Measurements from ENCODE around the gene C4orf36. TPM values are rescaled to one million over a fixed set of nuclear protein-coding genes. Genes with fewer than 3 reads are reported as not detected.
A peak's percentile ranks its signal among the peaks of the same experiment; 100 is the strongest.

Gene C4orf36
- total and polyA plus RNA-seq, 4 experiments from 2014 or later: 0.70 TPM; not detected in 3

DNA sequence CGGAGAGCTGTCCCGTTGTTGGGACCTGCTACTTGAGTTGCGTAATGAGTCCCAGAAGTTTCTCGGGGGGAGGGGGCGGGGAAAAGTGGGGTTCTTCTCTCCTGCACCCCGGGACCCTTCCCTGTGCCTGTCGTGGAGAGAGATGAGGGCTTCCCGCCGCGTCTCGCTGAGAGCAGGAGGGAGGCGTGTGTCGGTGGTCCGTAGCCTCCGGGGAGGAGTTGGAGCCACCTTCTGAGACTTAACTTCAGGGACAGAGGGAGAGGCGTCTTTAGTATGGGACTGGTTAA, 43.3 kb upstream of the C4orf36 start:
- H3K27ac Mint-ChIP-seq: peak overlapping the region; percentile 94 to 98 (median 97)

DNA sequence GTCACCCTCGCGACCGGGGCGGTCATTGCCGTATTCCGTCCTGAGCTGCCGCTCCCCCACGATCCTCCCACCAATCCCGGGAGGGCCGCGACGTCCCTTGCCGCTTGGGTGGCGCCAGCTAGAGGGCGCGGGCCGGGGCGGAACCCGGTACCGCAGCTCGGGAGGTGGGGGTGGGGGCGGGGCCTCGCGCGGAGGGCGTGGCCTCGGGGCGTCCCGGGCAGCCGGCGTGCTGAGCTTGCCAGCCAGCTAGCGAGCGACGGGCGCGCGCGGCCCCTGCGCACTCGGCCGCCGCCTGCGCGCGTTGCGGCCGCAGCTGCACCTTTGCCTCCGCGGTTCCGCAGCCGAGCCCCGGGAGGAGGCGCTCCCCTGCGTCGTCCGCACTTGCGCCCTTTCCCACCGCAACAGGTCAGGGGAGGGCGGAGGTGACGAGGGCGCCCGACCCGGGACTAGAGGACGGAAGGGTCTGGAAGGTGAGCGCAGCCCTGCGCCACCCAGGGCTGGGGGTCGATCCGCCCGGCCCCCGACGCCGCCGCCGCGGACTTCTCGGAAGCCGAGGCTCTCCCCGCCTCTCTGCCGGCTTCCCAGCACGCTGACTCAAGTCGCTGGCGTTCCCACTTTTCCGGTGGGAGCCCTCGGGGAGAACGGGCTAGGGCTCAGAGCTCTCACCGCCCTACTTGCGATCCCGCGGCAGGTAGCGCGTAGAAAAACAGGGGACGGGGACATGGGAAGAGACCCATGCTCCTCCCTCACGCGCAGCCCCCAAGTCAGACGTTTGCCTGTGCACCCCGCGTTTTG, 42.7 kb upstream of the C4orf36 start, which contains the start of gene AFF1:
Gene AFF1, plus strand, starts transcription at position 241 of the 795 bp plus-strand sequence. CDS start 13,523 bp downstream, outside the sequence.
- no peaks in the 10 kb centered on the region for H3K27me3 ChIP-seq (ENCODE audit: insufficient read depth, low read length)
- POLR2A ChIA-PET (ENCODE audit: partially characterized antibody): interaction anchor here (0.6 to 11.3 kb wide), 27 partner anchors 8 to 1522 kb away, joined by 3 to 376 read pairs (median 6); partner anchors contain the start of genes HERC5, HSD17B11, NUDT9 and PPM1K
- Mint-ChIP-seq H3K27me3 (no peaks in the 10 kb centered on the region), H3K27ac (peak within 1 kb of the TSS; percentile 94 to 98 (median 97)), H3K36me3 (peaks cover 6 to 10% of the 10 kb centered on the region in 2 donors), H3K9me3 (no peaks in the 10 kb centered on the region), H3K4me1 (peaks cover 38 to 58% (median 46%) of the 10 kb centered on the region in 4 donors), H3K4me3 (peak within 1 kb of the TSS; percentile 89 to 97 (median 94))
- intact Hi-C loops (cut with micrococcal nuclease): loop anchor here (1.0 to 5.0 kb wide), 6 partner anchors 13 to 1657 kb away; partner anchors contain the start of genes HERC3, HSD17B11 and PPM1K
- H3K4me3 ChIP-seq (ENCODE audit: low read length in 2 of 2): peak within 1 kb of the TSS; percentile 70 to 80
- peak; percentile 85 to 90 (median 87) for DNase-seq
- no peaks in the 10 kb centered on the region for H3K9me3 ChIP-seq (ENCODE audit: control insufficient read depth in 1 of 2, low read length in 2 of 2)
- peak within 1 kb of the TSS; percentile 84 for H3K27ac ChIP-seq (ENCODE audit: low read depth, low read length)
- no peaks in the 10 kb centered on the region for H3K36me3 ChIP-seq (ENCODE audit: insufficient read depth, low read length)
- CTCF ChIA-PET (ENCODE audit: partially characterized antibody): interaction anchor here (0.7 to 8.3 kb wide), 26 partner anchors 8 to 185 kb away, joined by 3 to 118 read pairs (median 6); no protein-coding TSS in a partner anchor
- peaks cover 48% of the 10 kb centered on the region for H3K4me1 ChIP-seq (ENCODE audit: insufficient read depth, low read length)

More for the DNA sequence above, 43.3 kb upstream of the C4orf36 start:
- Mint-ChIP-seq H3K36me3 (peaks cover 3 to 10% of the 10 kb centered on the region in 2 donors), H3K27me3 (no peaks in the 10 kb centered on the region), H3K4me3 (peak overlapping the region; percentile 86 to 97 (median 94)), H3K9me3 (no peaks in the 10 kb centered on the region), H3K4me1 (peaks cover 41 to 64% (median 50%) of the 10 kb centered on the region in 4 donors)
- H3K27me3 ChIP-seq (ENCODE audit: insufficient read depth, low read length): no peaks in the 10 kb centered on the region
- peak overlapping the region; percentile 70 to 74 for H3K4me3 ChIP-seq (ENCODE audit: low read length in 2 of 2)
- ChIA-PET POLR2A (ENCODE audit: partially characterized antibody) (interaction anchor here (1.0 to 11.3 kb wide), 17 partner anchors 9 to 1521 kb away, joined by 3 to 376 read pairs (median 8); partner anchors contain the start of genes HERC5, HSD17B11 and PPM1K), CTCF (ENCODE audit: partially characterized antibody) (interaction anchor here (1.3 to 8.3 kb wide), 11 partner anchors 9 to 184 kb away, joined by 3 to 118 read pairs (median 10); no protein-coding TSS in a partner anchor)
- intact Hi-C loops (cut with micrococcal nuclease): loop anchor here (1.0 to 5.0 kb wide), 4 partner anchors 71 to 1657 kb away; partner anchors contain the start of genes HERC3 and HSD17B11
- peak overlapping the region; percentile 84 for H3K27ac ChIP-seq (ENCODE audit: low read depth, low read length)
- H3K36me3 ChIP-seq (ENCODE audit: insufficient read depth, low read length): no peaks in the 10 kb centered on the region
- no peaks in the 10 kb centered on the region for H3K9me3 ChIP-seq (ENCODE audit: control insufficient read depth in 1 of 2, low read length in 2 of 2)
- peak in 1 of 5 donors; percentile 74 for DNase-seq
- peaks cover 54% of the 10 kb centered on the region for H3K4me1 ChIP-seq (ENCODE audit: insufficient read depth, low read length)

GRCh38 chr4:86934147-86934770, 42.0 kb upstream of the C4orf36 start:
- H3K9me3 Mint-ChIP-seq: no peaks in the 10 kb centered on the region
- peak overlapping the region; percentile 86 to 94 (median 89) for H3K27ac Mint-ChIP-seq
- Histone ChIP-seq H3K27ac (ENCODE audit: low read depth, low read length) (peak overlapping the region; percentile 75), H3K4me3 (ENCODE audit: low read length in 2 of 2) (peak overlapping the region; percentile 70 to 80), H3K36me3 (ENCODE audit: insufficient read depth, low read length) (no peaks in the 10 kb centered on the region), H3K27me3 (ENCODE audit: insufficient read depth, low read length) (no peaks in the 10 kb centered on the region), H3K9me3 (ENCODE audit: control insufficient read depth in 1 of 2, low read length in 2 of 2) (no peaks in the 10 kb centered on the region), H3K4me1 (ENCODE audit: insufficient read depth, low read length) (peaks cover 41% of the 10 kb centered on the region)
- POLR2A ChIA-PET (ENCODE audit: partially characterized antibody): interaction anchor here (0.6 to 11.3 kb wide), 24 partner anchors 8 to 1350 kb away, joined by 3 to 376 read pairs (median 6); partner anchors contain the start of genes NUDT9, PPM1K and PTPN13
- intact Hi-C loops (cut with micrococcal nuclease): loop anchor here (1.0 to 2.0 kb wide), 4 partner anchors 12 to 1350 kb away; partner anchors contain the start of genes HSD17B11 and PPM1K
- peaks cover 10 to 11% of the 10 kb centered on the region in 2 donors for H3K36me3 Mint-ChIP-seq
- CTCF ChIA-PET (ENCODE audit: partially characterized antibody): interaction anchor here (0.7 to 8.3 kb wide), 24 partner anchors 9 to 186 kb away, joined by 3 to 118 read pairs (median 6); no protein-coding TSS in a partner anchor
- no peaks in the 10 kb centered on the region for H3K27me3 Mint-ChIP-seq
- peak in 4 of 5 donors; percentile 9 to 45 (median 11) for DNase-seq
- peak overlapping the region; percentile 87 to 92 (median 89) for H3K4me3 Mint-ChIP-seq
- peaks cover 31 to 51% (median 39%) of the 10 kb centered on the region in 4 donors for H3K4me1 Mint-ChIP-seq

DNA sequence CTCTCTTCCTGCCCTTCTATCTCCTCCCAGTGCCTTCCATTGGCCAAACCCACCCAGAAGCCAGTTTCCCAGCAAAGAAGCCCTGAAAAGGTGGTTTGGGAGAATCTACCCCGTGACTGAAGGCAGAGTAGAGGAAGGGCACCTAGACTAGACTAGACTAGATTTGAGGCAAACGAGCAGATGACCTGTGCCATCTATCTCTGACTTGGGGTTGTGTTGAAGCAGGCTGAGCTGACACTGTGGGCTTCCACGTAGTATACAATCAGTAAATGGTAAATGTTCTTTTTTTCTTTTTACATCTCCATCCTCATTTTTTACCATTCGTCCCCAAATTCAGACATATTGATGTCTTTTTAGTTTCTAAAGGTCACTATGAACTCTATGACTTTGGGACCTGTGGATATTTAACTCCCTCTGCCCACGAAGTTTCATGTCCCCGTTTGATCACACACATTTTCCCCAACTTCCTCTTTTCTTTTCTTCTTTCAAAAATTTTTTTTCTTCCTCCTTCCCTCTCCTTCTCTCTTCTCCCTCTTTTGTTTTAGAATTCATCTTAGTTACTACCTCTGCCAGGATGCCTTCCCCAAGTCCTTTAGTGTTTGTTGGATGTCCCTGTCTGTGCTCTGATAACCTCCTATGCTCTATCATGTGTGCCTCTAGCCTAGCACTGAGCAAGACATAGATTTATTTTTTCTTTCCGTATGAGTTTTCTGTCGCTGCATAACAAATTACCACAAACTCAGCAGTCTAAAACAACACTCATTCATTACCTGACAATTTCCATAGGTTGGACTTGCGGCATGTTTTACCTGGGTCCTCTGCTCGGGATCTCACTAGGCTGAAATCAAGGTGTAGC, 36.4 kb upstream of the C4orf36 start:
- H3K4me3 Mint-ChIP-seq: no peak overlapping the region
- Histone ChIP-seq H3K4me1 (ENCODE audit: insufficient read depth, low read length) (peaks cover 2% of the 10 kb centered on the region), H3K9me3 (ENCODE audit: control insufficient read depth in 1 of 2, low read length in 2 of 2) (no peaks in the 10 kb centered on the region), H3K27ac (ENCODE audit: low read depth, low read length) (no peak overlapping the region), H3K36me3 (ENCODE audit: insufficient read depth, low read length) (no peaks in the 10 kb centered on the region), H3K27me3 (ENCODE audit: insufficient read depth, low read length) (no peaks in the 10 kb centered on the region), H3K4me3 (ENCODE audit: low read length in 2 of 2) (no peak overlapping the region)
- H3K27ac Mint-ChIP-seq: peak overlapping the region in 1 of 7 donors; percentile 10
- ChIA-PET CTCF (ENCODE audit: partially characterized antibody) (interaction anchor here (1.0 to 11.4 kb wide), 2 partner anchors 11 to 162 kb away, joined by 4 to 380 read pairs; no protein-coding TSS in a partner anchor), POLR2A (ENCODE audit: partially characterized antibody) (interaction anchor here (1.5 kb wide), 1 partner anchor 78 kb away, joined by 8 read pairs; no protein-coding TSS in a partner anchor)
- peaks cover 1 to 4% (median 2%) of the 10 kb centered on the region in 4 donors for H3K4me1 Mint-ChIP-seq
- DNase-seq: no peak
- no peaks in the 10 kb centered on the region for H3K9me3 Mint-ChIP-seq
- no peaks in the 10 kb centered on the region for H3K27me3 Mint-ChIP-seq
- intact Hi-C loops (cut with micrococcal nuclease): no loop called here
- peaks cover 3 to 14% of the 10 kb centered on the region in 2 donors for H3K36me3 Mint-ChIP-seq

- intact Hi-C loops (cut with micrococcal nuclease): no loop called here
- Mint-ChIP-seq H3K27me3 (no peaks in the 10 kb centered on the region), H3K36me3 (peaks cover 3 to 14% of the 10 kb centered on the region in 2 donors), H3K27ac (peak overlapping the region in 2 of 7 donors; percentile 10 to 19), H3K4me1 (peaks cover 0 to 2% (median under 1%) of the 10 kb centered on the region in 4 donors), H3K4me3 (no peak overlapping the region), H3K9me3 (no peaks in the 10 kb centered on the region)
- Histone ChIP-seq H3K4me3 (ENCODE audit: low read length in 2 of 2) (no peak overlapping the region), H3K9me3 (ENCODE audit: control insufficient read depth in 1 of 2, low read length in 2 of 2) (no peaks in the 10 kb centered on the region), H3K4me1 (ENCODE audit: insufficient read depth, low read length) (no peaks in the 10 kb centered on the region), H3K36me3 (ENCODE audit: insufficient read depth, low read length) (no peaks in the 10 kb centered on the region), H3K27me3 (ENCODE audit: insufficient read depth, low read length) (no peaks in the 10 kb centered on the region), H3K27ac (ENCODE audit: low read depth, low read length) (no peak overlapping the region)
- CTCF ChIA-PET (ENCODE audit: partially characterized antibody): interaction anchor here (1.0 to 11.4 kb wide), 2 partner anchors 11 to 163 kb away, joined by 4 to 380 read pairs; no protein-coding TSS in a partner anchor
- POLR2A ChIA-PET (ENCODE audit: partially characterized antibody): interaction anchor here (2.1 kb wide), 1 partner anchor 8 kb away, joined by 4 read pairs; no protein-coding TSS in a partner anchor
- DNase-seq: no peak
Observed at GRCh38 chr4:86927843-86928395, 35.7 kb upstream of the C4orf36 start.

All from CD4-positive, alpha-beta memory T cell (primary cell).